SK-N-MC (cell line): ENCODE measurements around the gene TOX2.

Experiments used
- DNase-seq: peaks from one replicate; pipeline ENCODE4 v3.0.0-alpha.2; 2011; ENCODE audit warnings: low read depth, low spot score
- H3K27ac ChIP-seq: fragments of 200-600 bp; sonication (generic); 2 replicates; pipeline ENCODE4 v1.5.1; 2016; ENCODE audit warnings: mixed run types
- H3K36me3 ChIP-seq: fragments of 200-600 bp; sonication (generic); 2 replicates; pipeline ENCODE4 v1.6.1; 2017; ENCODE audit warnings: antibody characterized with exemption, low read length, mixed read lengths; ENCODE audit not compliant: insufficient read depth
- H3K4me3 ChIP-seq: fragments of 200-600 bp; sonication (generic); 2 replicates; pipeline ENCODE4 v1.5.1; 2016
- H3K9ac ChIP-seq: fragments of 200-600 bp; sonication (generic); 2 replicates; pipeline ENCODE4 v1.8.0; 2017; ENCODE audit warnings: mixed run types, mixed read lengths; ENCODE audit not compliant: insufficient read length
- H3K9me3 ChIP-seq: fragments of 200-600 bp; sonication (generic); 2 replicates; pipeline ENCODE4 v1.6.1; 2017; ENCODE audit warnings: low read depth, mild to moderate bottlenecking, antibody characterized with exemption, low read length, moderate library complexity, mixed read lengths
- EZH2 ChIP-seq: fragments of 200-600 bp; sonication (generic); IDR thresholded peaks from one replicate; pipeline ENCODE4 v1.6.1; 2017; ENCODE audit warnings: antibody characterized with exemption
- FOXP2 ChIP-seq: optimal IDR thresholded peaks from 2 replicates; pipeline ENCODE3; 2011; ENCODE audit warnings: mild to moderate bottlenecking, moderate library complexity; ENCODE audit not compliant: insufficient read depth; ENCODE audit errors: extremely low read length, control extremely low read depth
- POLR2AphosphoS5 ChIP-seq: IDR thresholded peaks from 2 replicates; pipeline ENCODE4 v1.6.1; 2012; ENCODE audit warnings: mild to moderate bottlenecking, low read depth, low read length, borderline replicate concordance

TOX2 gene

GRCh38 chr20:44085616-44086434, 171.2 kb downstream of the TOX2 start:
- no peak overlapping the region for H3K4me3 ChIP-seq
- H3K27ac ChIP-seq, result no peak overlapping the region
- no peak for TF ChIP-seq POLR2AphosphoS5
- no peak for DNase-seq
- H3K9ac ChIP-seq, result no peak overlapping the region
- H3K36me3 ChIP-seq, result no peaks in the 10 kb centered on the region
- no peaks in the 10 kb centered on the region for H3K9me3 ChIP-seq

- H3K36me3 ChIP-seq, result no peaks in the 10 kb centered on the region
- H3K4me3 ChIP-seq, result no peak overlapping the region
- H3K9me3 ChIP-seq, result no peaks in the 10 kb centered on the region
- DNase-seq, result no peak
- no peak overlapping the region for H3K27ac ChIP-seq
- TF ChIP-seq EZH2 (no peak), POLR2AphosphoS5 (no peak), FOXP2 (no peak)
- no peak overlapping the region for H3K9ac ChIP-seq
Observed at GRCh38 chr20:44087051-44087856, 172.6 kb downstream of the TOX2 start.

GRCh38 chr20:44087857-44088120, 173.1 kb downstream of the TOX2 start:
- Histone ChIP-seq H3K27ac (no peak overlapping the region), H3K4me3 (no peak overlapping the region), H3K9ac (no peak overlapping the region), H3K9me3 (no peaks in the 10 kb centered on the region), H3K36me3 (no peaks in the 10 kb centered on the region)
- DNase-seq, result no peak
- TF ChIP-seq FOXP2, result no peak
- TF ChIP-seq EZH2, result no peak
- TF ChIP-seq POLR2AphosphoS5, result no peak

- no peaks in the 10 kb centered on the region for H3K36me3 ChIP-seq
- no peak overlapping the region for H3K9ac ChIP-seq
- TF ChIP-seq POLR2AphosphoS5, result no peak
- peak overlapping the region; percentile 42; the same call in 1 of the 2 replicates for H3K4me3 ChIP-seq
- H3K9me3 ChIP-seq, result no peaks in the 10 kb centered on the region
- H3K27ac ChIP-seq, result no peak overlapping the region; the same call in 1 of the 2 replicates
- DNase-seq, result no peak
Observed at GRCh38 chr20:44089987-44090674, 175.5 kb downstream of the TOX2 start.

- Histone ChIP-seq H3K9ac (no peak overlapping the region), H3K27ac (no peak overlapping the region), H3K4me3 (no peak overlapping the region), H3K36me3 (no peaks in the 10 kb centered on the region), H3K9me3 (no peaks in the 10 kb centered on the region)
- DNase-seq, result no peak
- TF ChIP-seq POLR2AphosphoS5 (no peak), EZH2 (no peak), FOXP2 (no peak)
Observed at GRCh38 chr20:44091026-44091425, 176.4 kb downstream of the TOX2 start.

- Histone ChIP-seq H3K9ac (no peak overlapping the region), H3K36me3 (no peaks in the 10 kb centered on the region), H3K27ac (no peak overlapping the region), H3K9me3 (no peaks in the 10 kb centered on the region), H3K4me3 (no peak overlapping the region)
- no peak for DNase-seq
- TF ChIP-seq FOXP2, result no peak
- no peak for TF ChIP-seq POLR2AphosphoS5
- no peak for TF ChIP-seq EZH2
Observed at GRCh38 chr20:44092551-44093248, 178.0 kb downstream of the TOX2 start.

GRCh38 chr20:44093249-44093582, 178.6 kb downstream of the TOX2 start:
- no peaks in the 10 kb centered on the region for H3K9me3 ChIP-seq
- H3K27ac ChIP-seq, result no peak overlapping the region
- H3K36me3 ChIP-seq, result no peaks in the 10 kb centered on the region
- no peak for DNase-seq
- no peak for TF ChIP-seq POLR2AphosphoS5
- no peak for TF ChIP-seq FOXP2
- no peak for TF ChIP-seq EZH2
- no peak overlapping the region for H3K9ac ChIP-seq
- no peak overlapping the region for H3K4me3 ChIP-seq

- Histone ChIP-seq H3K4me3 (no peak overlapping the region), H3K27ac (no peak overlapping the region), H3K9ac (no peak overlapping the region), H3K36me3 (no peaks in the 10 kb centered on the region), H3K9me3 (no peaks in the 10 kb centered on the region)
- no peak for DNase-seq
- TF ChIP-seq FOXP2 (no peak), EZH2 (no peak), POLR2AphosphoS5 (no peak)
Observed at GRCh38 chr20:44095831-44096230, 181.2 kb downstream of the TOX2 start.
